Fibroblast of the aortic adventitia (primary cell): ENCODE measurements around the gene CSTPP1. TPM values are rescaled to one million over a fixed set of nuclear protein-coding genes. Genes with fewer than 3 reads are reported as not detected.
"Not testable (repeated sequence)": the region's sequence is repeated elsewhere in the genome, so short reads cannot be mapped to it uniquely, and the experiment has no call there.

Source experiments
- DNase-seq: peaks from one replicate; pipeline ENCODE4 v3.0.0-alpha.2; 2010; ENCODE audit warnings: low read depth
- H3K4me3 ChIP-seq: 2 replicates; pipeline ENCODE4 v1.5.1; 2011; ENCODE audit warnings: low read depth, mild to moderate bottlenecking, control low read depth, low read length, moderate library complexity
- CTCF ChIP-seq: IDR thresholded peaks from 2 replicates; pipeline ENCODE4 v1.5.1; 2011; ENCODE audit warnings: mild to moderate bottlenecking, low read length, control low read depth, inconsistent platforms; ENCODE audit not compliant: insufficient read depth
- total RNA-seq: library from RNA; depleted of rRNA; stranded (reverse); fragments of >200 nt; gene quantifications from 2 replicates; pipeline ENCODE4 v1.2.3, GENCODE V29; 2012; ENCODE audit warnings: low replicate concordance

CSTPP1 gene
- total RNA-seq, 1 donor = 34.9 TPM

GRCh38 chr11:46951864-46952263, 15.3 kb downstream of the CSTPP1 start:
- peak; percentile 12 for DNase-seq
- no peak for TF ChIP-seq CTCF

GRCh38 chr11:46952553-46952952, 16.0 kb downstream of the CSTPP1 start:
- no peak overlapping the region for H3K4me3 ChIP-seq
- no peak for TF ChIP-seq CTCF
- DNase-seq = no peak

More at GRCh38 chr11:46951864-46952263, 15.3 kb downstream of the CSTPP1 start:
- no peak overlapping the region for H3K4me3 ChIP-seq

GRCh38 chr11:46953093-46953492, 16.5 kb downstream of the CSTPP1 start:
- H3K4me3 ChIP-seq = no peak overlapping the region
- no peak for DNase-seq
- TF ChIP-seq CTCF = no peak

- TF ChIP-seq CTCF = no peak
- no peak for DNase-seq
- H3K4me3 ChIP-seq = no peak overlapping the region
Measured at GRCh38 chr11:46958777-46959176, 22.2 kb downstream of the CSTPP1 start.

GRCh38 chr11:46961041-46961440, 24.5 kb downstream of the CSTPP1 start:
- DNase-seq = no peak
- H3K4me3 ChIP-seq = no peak overlapping the region
- no peak for TF ChIP-seq CTCF

GRCh38 chr11:46961886-46962285, 25.3 kb downstream of the CSTPP1 start:
- DNase-seq = not testable (repeated sequence)

GRCh38 chr11:46963844-46964243, 27.3 kb downstream of the CSTPP1 start:
- DNase-seq = no peak
- no peak overlapping the region for H3K4me3 ChIP-seq
- TF ChIP-seq CTCF = no peak

More at GRCh38 chr11:46961886-46962285, 25.3 kb downstream of the CSTPP1 start:
- H3K4me3 ChIP-seq = not testable (repeated sequence)
